Panc1 (cell line): ENCODE measurements around the gene GOSR1. TPM values are rescaled to one million over a fixed set of nuclear protein-coding genes. Genes with fewer than 3 reads are reported as not detected.
A peak's percentile ranks its signal among the peaks of the same experiment; 100 is the strongest.

Experiments
- ATAC-seq: fragments of 200-7000 bp; cut with Tn5 transposase; 2 replicates; pipeline ENCODE4 v1.9.1; 2020; ENCODE audit warnings: mild to moderate bottlenecking, moderate library complexity
- BruUV-seq: library from RNA; stranded (reverse); fragments of 400-500 nt; replicated peaks from 2 replicates; lab custom pipeline; 2021; lab: Mats Ljungman, UMichigan
- CTCF ChIA-PET: fragments of 300-600 bp; sonication (Branson Sonifier 250); formaldehyde crosslinking; loops from one replicate; lab custom pipeline; 2022; ENCODE audit warnings: antibody characterized with exemption; lab: Charles Lee
- POLR2A ChIA-PET: fragments of 300-600 bp; sonication (Branson Sonifier 250); formaldehyde crosslinking; loops from one replicate; lab custom pipeline; 2022; ENCODE audit warnings: antibody characterized with exemption; lab: Charles Lee
- DNase-seq: peaks from one replicate; pipeline ENCODE4 v3.0.0-alpha.2; 2010; ENCODE audit warnings: low read depth, low spot score
- H3K27ac ChIP-seq: 2 replicates; pipeline ENCODE4 v1.5.1; 2011; ENCODE audit warnings: mild to moderate bottlenecking, low read length, inconsistent platforms
- H3K27me3 ChIP-seq: fragments of 200-500 bp; sonication (Bioruptor generic); 2 replicates; pipeline ENCODE4 v1.6.0; 2014; ENCODE audit warnings: low read length, inconsistent platforms; ENCODE audit not compliant: control insufficient read depth, insufficient read depth
- H3K36me3 ChIP-seq: fragments of 200-500 bp; sonication (Bioruptor generic); 2 replicates; pipeline ENCODE4 v1.5.1; 2014; ENCODE audit warnings: inconsistent platforms, mild to moderate bottlenecking, low read length, moderate library complexity; ENCODE audit not compliant: control insufficient read depth, insufficient read depth
- H3K4me1 ChIP-seq: 2 replicates; pipeline ENCODE4 v1.5.1; 2011; ENCODE audit warnings: inconsistent platforms, mild to moderate bottlenecking, low read length, moderate library complexity; ENCODE audit not compliant: control insufficient read depth, insufficient read depth
- H3K4me3 ChIP-seq, 2 experiments: 2 replicates each; pipeline ENCODE4 v1.5.1; 2011 to 2012; ENCODE audit warnings: low read depth in 2 of 2, low read length in 2 of 2, mild to moderate bottlenecking in 2 of 2, inconsistent platforms in 1 of 2, moderate library complexity in 1 of 2
- H3K9me3 ChIP-seq: fragments of 200-500 bp; sonication (Bioruptor generic); 2 replicates; pipeline ENCODE4 v1.5.1; 2014; ENCODE audit warnings: low read depth, mild to moderate bottlenecking, inconsistent platforms, low read length, moderate library complexity; ENCODE audit not compliant: control insufficient read depth, insufficient read depth
- POLR2AphosphoS5 ChIP-seq: IDR thresholded peaks from 2 replicates; pipeline ENCODE4 v1.6.1; 2012; ENCODE audit warnings: mild to moderate bottlenecking, low read depth, low read length, moderate library complexity
- SIN3A ChIP-seq: IDR thresholded peaks from 2 replicates; pipeline ENCODE4 v1.6.1; 2012; ENCODE audit warnings: low read depth, mild to moderate bottlenecking, low read length, moderate library complexity, borderline replicate concordance; ENCODE audit not compliant: insufficient read depth
- TCF7L2 ChIP-seq: IDR thresholded peaks from 2 replicates; pipeline ENCODE4 v1.6.1; 2011; ENCODE audit warnings: mild to moderate bottlenecking, low read depth, low read length, inconsistent platforms
- in situ Hi-C: cut with HindIII; loops from 2 replicates; pipeline ENCODE4 v1.10.0; 2016; ENCODE audit warnings: low sequenced_read_pairs, low pct_unique_long_range_greater_than_20kb
- intact Hi-C: fragments of 100-400 bp; cut with micrococcal nuclease; formaldehyde crosslinking; loops from one replicate; pipeline ENCODE4 v1.10.0; 2022; ENCODE audit not compliant: unreplicated experiment
- total RNA-seq: library from RNA; stranded (reverse); gene quantifications from one replicate; pipeline ENCODE4 v1.2.1, GENCODE V29; 2021; ENCODE audit not compliant: unreplicated experiment
- TF ChIP-seq, protein P1 (sequence below): fragments of 450-650 bp; IDR thresholded peaks from 2 replicates; pipeline ENCODE4 v1.5.1; 2017; ENCODE audit warnings: mild to moderate bottlenecking
- TF ChIP-seq, protein P2 (sequence below), 2 experiments: IDR thresholded peaks; 2 replicates each; pipeline ENCODE4 v1.6.1; 2011 to 2012; ENCODE audit warnings: low read depth in 2 of 2, control low read depth in 1 of 2, low read length in 1 of 2, mild to moderate bottlenecking in 1 of 2, moderate library complexity in 1 of 2; ENCODE audit not compliant: insufficient read depth in 1 of 2

The GOSR1 gene
- total RNA-seq, 1 experiment from 2014 or later, result 68.0 TPM

DNA sequence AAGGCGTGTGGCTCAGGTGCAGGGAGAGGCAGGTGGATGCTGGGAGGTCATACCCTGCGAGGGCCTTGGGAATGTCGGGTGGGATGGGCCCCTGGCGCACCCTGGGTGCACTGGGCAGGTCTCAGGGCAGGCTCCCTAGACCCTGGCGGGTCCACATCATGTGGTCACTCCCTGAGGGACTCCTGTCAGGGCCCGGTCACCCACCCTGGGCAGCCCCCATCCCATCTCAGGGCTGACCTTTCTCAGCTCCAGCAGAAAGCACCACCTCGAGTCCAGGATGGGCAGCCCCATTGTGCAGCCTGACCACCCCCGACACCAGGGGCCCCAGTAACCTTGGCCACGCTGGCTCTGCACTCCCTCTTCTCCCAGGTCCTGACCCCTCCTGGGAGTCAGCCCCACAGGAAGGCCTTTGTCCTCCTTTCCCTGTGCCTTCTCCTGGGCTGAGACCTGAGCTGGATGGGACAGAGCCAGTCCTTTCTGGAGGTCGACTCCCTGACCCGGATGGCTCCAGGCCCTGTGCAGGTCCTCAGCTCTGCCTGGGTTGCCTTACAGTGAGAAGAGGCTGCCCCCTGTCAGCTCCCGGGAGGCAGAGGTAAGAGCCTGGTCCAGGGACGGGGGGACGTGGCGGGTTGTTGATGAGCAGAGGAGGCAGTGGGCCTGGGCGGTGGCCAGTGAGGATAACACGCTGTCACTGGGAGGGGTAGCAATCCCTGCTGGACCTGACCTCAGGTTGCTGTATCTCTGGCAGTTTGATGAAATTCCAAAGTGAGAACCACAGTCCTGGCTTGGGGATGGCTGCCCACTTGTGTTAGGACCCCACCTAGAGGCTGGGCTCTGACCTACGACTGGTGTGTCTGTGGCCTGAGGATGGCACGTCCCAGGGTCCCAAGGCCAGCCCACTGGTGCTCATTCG is 77.9 kb downstream of the GOSR1 start:
- no peaks in the 10 kb centered on the region for H3K9me3 ChIP-seq
- intact Hi-C loops (no loop called here), in situ Hi-C loops (no loop called here)
- no peaks in the 10 kb centered on the region for H3K27me3 ChIP-seq
- H3K27ac ChIP-seq, result no peak overlapping the region
- BruUV-seq, result no TSS peak
- TF ChIP-seq, protein P1, sequence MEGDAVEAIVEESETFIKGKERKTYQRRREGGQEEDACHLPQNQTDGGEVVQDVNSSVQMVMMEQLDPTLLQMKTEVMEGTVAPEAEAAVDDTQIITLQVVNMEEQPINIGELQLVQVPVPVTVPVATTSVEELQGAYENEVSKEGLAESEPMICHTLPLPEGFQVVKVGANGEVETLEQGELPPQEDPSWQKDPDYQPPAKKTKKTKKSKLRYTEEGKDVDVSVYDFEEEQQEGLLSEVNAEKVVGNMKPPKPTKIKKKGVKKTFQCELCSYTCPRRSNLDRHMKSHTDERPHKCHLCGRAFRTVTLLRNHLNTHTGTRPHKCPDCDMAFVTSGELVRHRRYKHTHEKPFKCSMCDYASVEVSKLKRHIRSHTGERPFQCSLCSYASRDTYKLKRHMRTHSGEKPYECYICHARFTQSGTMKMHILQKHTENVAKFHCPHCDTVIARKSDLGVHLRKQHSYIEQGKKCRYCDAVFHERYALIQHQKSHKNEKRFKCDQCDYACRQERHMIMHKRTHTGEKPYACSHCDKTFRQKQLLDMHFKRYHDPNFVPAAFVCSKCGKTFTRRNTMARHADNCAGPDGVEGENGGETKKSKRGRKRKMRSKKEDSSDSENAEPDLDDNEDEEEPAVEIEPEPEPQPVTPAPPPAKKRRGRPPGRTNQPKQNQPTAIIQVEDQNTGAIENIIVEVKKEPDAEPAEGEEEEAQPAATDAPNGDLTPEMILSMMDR, result peak; percentile 67
- no peak for TF ChIP-seq TCF7L2
- H3K36me3 ChIP-seq, result no peaks in the 10 kb centered on the region
- H3K4me1 ChIP-seq, result no peaks in the 10 kb centered on the region
- no peak overlapping the region for H3K4me3 ChIP-seq
- POLR2A ChIA-PET, result interaction anchor here (0.7 kb wide), 1 partner anchor 8 kb away, joined by 5 read pairs; no protein-coding TSS in a partner anchor
- DNase-seq (no peak), ATAC-seq (peak; percentile 71)
- CTCF ChIA-PET, result interaction anchor here (0.7 kb wide), 1 partner anchor 404 kb away, joined by 3 read pairs; no protein-coding TSS in a partner anchor

- H3K27ac ChIP-seq, result no peak overlapping the region
- no peaks in the 10 kb centered on the region for H3K4me1 ChIP-seq
- in situ Hi-C loops, result no loop called here
- no peak overlapping the region for H3K4me3 ChIP-seq
- no TSS peak for BruUV-seq
- ATAC-seq (no peak), DNase-seq (no peak)
- TF ChIP-seq POLR2AphosphoS5 (no peak), TCF7L2 (no peak), SIN3A (no peak)
- TF ChIP-seq, protein P2, sequence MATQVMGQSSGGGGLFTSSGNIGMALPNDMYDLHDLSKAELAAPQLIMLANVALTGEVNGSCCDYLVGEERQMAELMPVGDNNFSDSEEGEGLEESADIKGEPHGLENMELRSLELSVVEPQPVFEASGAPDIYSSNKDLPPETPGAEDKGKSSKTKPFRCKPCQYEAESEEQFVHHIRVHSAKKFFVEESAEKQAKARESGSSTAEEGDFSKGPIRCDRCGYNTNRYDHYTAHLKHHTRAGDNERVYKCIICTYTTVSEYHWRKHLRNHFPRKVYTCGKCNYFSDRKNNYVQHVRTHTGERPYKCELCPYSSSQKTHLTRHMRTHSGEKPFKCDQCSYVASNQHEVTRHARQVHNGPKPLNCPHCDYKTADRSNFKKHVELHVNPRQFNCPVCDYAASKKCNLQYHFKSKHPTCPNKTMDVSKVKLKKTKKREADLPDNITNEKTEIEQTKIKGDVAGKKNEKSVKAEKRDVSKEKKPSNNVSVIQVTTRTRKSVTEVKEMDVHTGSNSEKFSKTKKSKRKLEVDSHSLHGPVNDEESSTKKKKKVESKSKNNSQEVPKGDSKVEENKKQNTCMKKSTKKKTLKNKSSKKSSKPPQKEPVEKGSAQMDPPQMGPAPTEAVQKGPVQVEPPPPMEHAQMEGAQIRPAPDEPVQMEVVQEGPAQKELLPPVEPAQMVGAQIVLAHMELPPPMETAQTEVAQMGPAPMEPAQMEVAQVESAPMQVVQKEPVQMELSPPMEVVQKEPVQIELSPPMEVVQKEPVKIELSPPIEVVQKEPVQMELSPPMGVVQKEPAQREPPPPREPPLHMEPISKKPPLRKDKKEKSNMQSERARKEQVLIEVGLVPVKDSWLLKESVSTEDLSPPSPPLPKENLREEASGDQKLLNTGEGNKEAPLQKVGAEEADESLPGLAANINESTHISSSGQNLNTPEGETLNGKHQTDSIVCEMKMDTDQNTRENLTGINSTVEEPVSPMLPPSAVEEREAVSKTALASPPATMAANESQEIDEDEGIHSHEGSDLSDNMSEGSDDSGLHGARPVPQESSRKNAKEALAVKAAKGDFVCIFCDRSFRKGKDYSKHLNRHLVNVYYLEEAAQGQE (IDR thresholded peaks at IDR 0.05; ENCODE audit: insufficient read depth in 1 of 2, low read depth in 2 of 2, low read length in 1 of 2), result no peak
- TF ChIP-seq, protein P1, result no peak
- CTCF ChIA-PET, result interaction anchor here (0.7 kb wide), 1 partner anchor 405 kb away, joined by 3 read pairs; no protein-coding TSS in a partner anchor
- intact Hi-C loops, result no loop called here
- no peaks in the 10 kb centered on the region for H3K27me3 ChIP-seq
- no peaks in the 10 kb centered on the region for H3K9me3 ChIP-seq
- no peaks in the 10 kb centered on the region for H3K36me3 ChIP-seq
- POLR2A ChIA-PET, result interaction anchor here (0.5 kb wide), 1 partner anchor 213 kb away, joined by 8 read pairs; no protein-coding TSS in a partner anchor
Observed at GRCh38 chr17:30555942-30556341, 78.7 kb downstream of the GOSR1 start.
